ENCODE measurements around the gene LBH.

DNA sequence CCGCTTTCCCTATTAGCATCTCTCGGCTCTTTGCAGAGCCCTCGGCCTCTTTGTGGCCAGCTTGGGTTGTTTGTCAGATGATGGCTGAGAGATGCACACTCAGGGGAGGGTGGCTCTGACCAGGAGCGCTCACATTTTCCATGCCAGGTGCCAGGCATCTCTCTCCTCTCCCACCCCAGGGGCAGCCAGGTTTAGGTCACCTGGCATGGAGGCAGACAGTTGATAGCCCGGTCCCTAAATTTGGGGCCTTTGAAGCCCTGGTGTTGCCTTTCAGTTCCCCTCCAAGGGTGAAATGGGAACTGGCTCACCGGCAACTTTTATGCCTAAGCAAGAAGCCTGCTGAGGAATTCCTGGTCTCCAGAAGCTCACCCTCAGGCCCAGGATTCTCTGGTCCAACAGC lies 19.1 kb downstream of the LBH start:
- TF ChIP-seq GATA2 (IDR thresholded peaks at IDR 0.05; ENCODE audit: low read depth, low read length): no peak
- TF ChIP-seq GATA3 (IDR thresholded peaks at IDR 0.05; ENCODE audit: low read depth, low read length): no peak
